GM12878 (cell line): Measurements from ENCODE around the gene OLA1. TPM values are rescaled to one million over a fixed set of nuclear protein-coding genes. Genes with fewer than 3 reads are reported as not detected.

ENCODE experiments used
- ATAC-seq: fragments of 200-7000 bp; cut with Tn5 transposase; 3 replicates; pipeline ENCODE4 v1.9.1; 2020; ENCODE audit warnings: mild to moderate bottlenecking, moderate library complexity
- BruUV-seq: library from RNA; stranded (reverse); fragments of 400-500 nt; replicated peaks from 2 replicates; lab custom pipeline; 2021; lab: Mats Ljungman, UMichigan
- CTCF ChIA-PET: fragments of 300-600 bp; sonication (Branson Sonifier 250); formaldehyde crosslinking; extraction: SDS; loops from one replicate; lab custom pipeline; 2021; ENCODE audit warnings: inconsistent platforms; lab: Yijun Ruan, JAX
- POLR2A ChIA-PET: fragments of 350-600 bp; formaldehyde crosslinking; extraction: SDS; loops from one replicate; lab custom pipeline; 2021; ENCODE audit warnings: inconsistent platforms; lab: Charles Lee
- RAD21 ChIA-PET: fragments of 300-600 bp; sonication (Branson Sonifier 250); formaldehyde crosslinking; loops from one replicate; lab custom pipeline; 2023; ENCODE audit warnings: antibody characterized with exemption; ENCODE audit not compliant: unreplicated experiment; lab: Charles Lee
- SMC1A ChIA-PET: fragments of 300-600 bp; sonication (Branson Sonifier 250); formaldehyde crosslinking; loops from one replicate; lab custom pipeline; 2023; ENCODE audit not compliant: unreplicated experiment, uncharacterized antibody; lab: Charles Lee
- DNase-seq: peaks from one replicate; pipeline ENCODE4 v3.0.0-alpha.2; 2011; ENCODE audit warnings: low read depth, low spot score
- FAIRE-seq: peaks from 3 replicates; lab custom pipeline; 2011; peaks lifted over from hg19 to GRCh38; lab: Jason Lieb, UNC
- H2AFZ ChIP-seq: 2 replicates; pipeline ENCODE4 v1.6.0; 2011; ENCODE audit warnings: low read depth, low read length, control low read depth; ENCODE audit not compliant: control insufficient read depth
- H3K27ac ChIP-seq: 2 replicates; pipeline ENCODE4 v1.5.1; 2011; ENCODE audit warnings: control low read depth; ENCODE audit not compliant: control insufficient read depth, insufficient read depth
- H3K27me3 ChIP-seq, 2 experiments: replicated peaks in 1 of 2; 2 replicates each; pipeline versions ENCODE4 v1.6.0 to v1.6.1; 2011; ENCODE audit warnings: low read length in 1 of 2; ENCODE audit not compliant: control insufficient read depth in 2 of 2, insufficient read depth in 2 of 2
- H3K36me3 ChIP-seq, 2 experiments: 2 replicates each; pipeline ENCODE4 v1.5.1; 2011; ENCODE audit warnings: low read length in 1 of 2; ENCODE audit not compliant: control insufficient read depth in 2 of 2, insufficient read depth in 2 of 2
- H3K4me1 ChIP-seq: 2 replicates; pipeline ENCODE4 v1.6.1; 2011; ENCODE audit warnings: mild to moderate bottlenecking, low read length, moderate library complexity, mixed read lengths; ENCODE audit not compliant: control insufficient read depth, insufficient read depth
- H3K4me2 ChIP-seq: 2 replicates; pipeline ENCODE4 v1.6.0; 2011; ENCODE audit warnings: control low read depth; ENCODE audit not compliant: control insufficient read depth, insufficient read depth
- H3K4me3 ChIP-seq: fragments of 200-600 bp; sonication (generic); 2 replicates; pipeline ENCODE4 v1.5.1; 2016
- H3K79me2 ChIP-seq: 2 replicates; pipeline ENCODE4 v1.6.0; 2011; ENCODE audit warnings: low read length; ENCODE audit not compliant: control insufficient read depth, insufficient read depth
- H3K9ac ChIP-seq: 2 replicates; pipeline ENCODE4 v1.8.0; 2011; ENCODE audit warnings: low read length, control low read depth, mixed read lengths; ENCODE audit not compliant: control insufficient read depth, insufficient read depth
- H3K9me3 ChIP-seq: replicated peaks from 3 replicates; pipeline ENCODE4 v1.5.1; 2011; ENCODE audit warnings: mild to moderate bottlenecking, low read length; ENCODE audit not compliant: control insufficient read depth, insufficient read depth
- H4K20me1 ChIP-seq: 2 replicates; pipeline ENCODE4 v1.6.0; 2011; ENCODE audit not compliant: control insufficient read depth, insufficient read depth
- ASH2L ChIP-seq: fragments of 300-600, 200-600 bp; sonication (generic); IDR thresholded peaks from 2 replicates; pipeline ENCODE4 v1.6.1; 2017; ENCODE audit warnings: low read depth, mild to moderate bottlenecking, borderline replicate concordance
- CEBPB ChIP-seq, 2 experiments: fragments of 150-350 bp in 1 of 2; IDR thresholded peaks; 2 replicates each; pipeline ENCODE4 v1.6.1; 2012 to 2014; ENCODE audit warnings: low read depth in 2 of 2, low read length in 2 of 2, borderline replicate concordance in 1 of 2, inconsistent platforms in 1 of 2
- CREM ChIP-seq: IDR thresholded peaks from 2 replicates; pipeline ENCODE4 v1.6.1; 2014; ENCODE audit warnings: antibody characterized with exemption, low read depth
- ESRRA ChIP-seq: IDR thresholded peaks from 2 replicates; pipeline ENCODE4 v1.6.1; 2012; ENCODE audit warnings: mild to moderate bottlenecking, low read length, improper control_type of control experiment
- ETV6 ChIP-seq, 2 experiments: fragments of 450-650 bp in 1 of 2; IDR thresholded peaks in 1 of 2; conservative IDR thresholded peaks in 1 of 2; 2 replicates each; pipeline ENCODE4 v1.6.1; 2014; ENCODE audit warnings: antibody characterized with exemption in 1 of 2, borderline replicate concordance in 1 of 2, low read depth in 1 of 2, mild to moderate bottlenecking in 1 of 2, moderate library complexity in 1 of 2
- NKRF ChIP-seq: fragments of 450-650 bp; conservative IDR thresholded peaks from 2 replicates; pipeline ENCODE4 v1.6.1; 2017; ENCODE audit warnings: mild to moderate bottlenecking, moderate library complexity
- RAD51 ChIP-seq: fragments of 450-650 bp; IDR thresholded peaks from 2 replicates; pipeline ENCODE4 v1.6.1; 2016; ENCODE audit warnings: moderate library complexity, mild to moderate bottlenecking, inconsistent platforms
- SKIL ChIP-seq: fragments of 450-650 bp; IDR thresholded peaks from 2 replicates; pipeline ENCODE4 v1.6.1; 2017; ENCODE audit warnings: mild to moderate bottlenecking, low read depth, inconsistent platforms; ENCODE audit not compliant: poor library complexity, severe bottlenecking
- SMARCA5 ChIP-seq: fragments of 450-650 bp; IDR thresholded peaks from 2 replicates; pipeline ENCODE4 v1.6.1; 2017; ENCODE audit warnings: mild to moderate bottlenecking
- SUPT20H ChIP-seq: IDR thresholded peaks from 2 replicates; pipeline ENCODE4 v1.6.1; 2011; ENCODE audit warnings: low read depth, mild to moderate bottlenecking, low read length, moderate library complexity, borderline replicate concordance; ENCODE audit not compliant: control insufficient read depth
- TARDBP ChIP-seq: IDR thresholded peaks from 2 replicates; pipeline ENCODE4 v1.6.1; 2016; ENCODE audit warnings: borderline replicate concordance
- ZNF207 ChIP-seq: fragments of 450-650 bp; IDR thresholded peaks from 2 replicates; pipeline ENCODE4 v1.6.1; 2014; ENCODE audit warnings: antibody characterized with exemption, mild to moderate bottlenecking, borderline replicate concordance
- ZNF24 ChIP-seq: fragments of 450-650 bp; IDR thresholded peaks from 2 replicates; pipeline ENCODE4 v1.6.1; 2017; ENCODE audit warnings: antibody characterized with exemption, mild to moderate bottlenecking
- ZNF622 ChIP-seq: fragments of 450-650 bp; IDR thresholded peaks from 2 replicates; pipeline ENCODE4 v1.6.1; 2017; ENCODE audit warnings: mild to moderate bottlenecking, inconsistent platforms
- WGBS: methylation state at CpG from one replicate; pipeline ENCODE4 v1.1.6; 2016; ENCODE audit warnings: low lambda C conversion rate; ENCODE audit not compliant: insufficient replicate concordance, insufficient coverage; ENCODE audit errors: missing lambda C conversion rate; 5-methylcytosine and 5-hydroxymethylcytosine counted together
- in situ Hi-C: fragments of 300-500 bp; cut with MboI; formaldehyde crosslinking; loops from 9 replicates; pipeline ENCODE4 v1.14.3; 2018; ENCODE audit warnings: mixed read lengths
- intact Hi-C: fragments of 100-400 bp; cut with micrococcal nuclease; formaldehyde crosslinking; loops from one replicate; pipeline ENCODE4 v1.14.2; 2022; ENCODE audit not compliant: unreplicated experiment
- polyA plus RNA-seq, 11 experiments: library from polyadenylated mRNA; depleted of rRNA in 4 of 11; unstranded in 6 of 11; stranded (reverse) in 5 of 11; fragments of >200 nt; fragmentation: Nextera tagmentation in 4 of 11; fragmentation: Illumina TruSeq in 1 of 11; extraction: Ambion mirVana in 4 of 11; extraction: Trizol in 1 of 11; gene quantifications; 1 replicate in 1 of 11; 2 replicates in 10 of 11; pipeline versions ENCODE4 v1.2.1 to v1.2.3, GENCODE V29; 2011 to 2016; ENCODE audit warnings: inconsistent platforms in 2 of 11, missing spikeins in 2 of 11, low read depth in 1 of 11
- total RNA-seq, 4 experiments: library from RNA; depleted of rRNA in 3 of 4; stranded (reverse); fragments of >200 nt in 3 of 4; fragmentation: Illumina TruSeq in 1 of 4; extraction: Trizol in 1 of 4; gene quantifications; 2 replicates each; pipeline versions ENCODE4 v1.2.1 to v1.2.3, GENCODE V29; 2013 to 2021

Gene OLA1
- total and polyA plus RNA-seq, 10 of the 15 experiments (the other 5 are each of a cell fraction or from before 2014, with no cell fraction given) = 107 to 238 (median 142) TPM

- ChIA-PET POLR2A (no interaction called here), SMC1A (interaction anchor here (1.0 to 1.9 kb wide), 3 partner anchors 8 to 32 kb away, joined by 3 to 6 read pairs (median 3); no protein-coding TSS in a partner anchor), CTCF (no interaction called here), RAD21 (no interaction called here)
- Histone ChIP-seq H3K4me1 (peaks cover 8% of the 10 kb centered on the region; the same call in 1 of the 2 replicates), H3K4me3 (no peak overlapping the region), H4K20me1 (no peaks in the 10 kb centered on the region), H3K9me3 (no peaks in the 10 kb centered on the region), H3K4me2 (no peak overlapping the region), H3K79me2 (peaks cover 5% of the 10 kb centered on the region), H3K36me3 (peaks cover 0 to 2% of the 10 kb centered on the region in 2 experiments; a peak in 2 of 4 replicates), H3K27me3 (no peaks in the 10 kb centered on the region), H3K9ac (no peak overlapping the region), H2AFZ (no peak overlapping the region), H3K27ac (no peak overlapping the region)
- TF ChIP-seq TARDBP (no peak), RAD51 (no peak), CEBPB (IDR thresholded peaks at IDR 0.05; ENCODE audit: borderline replicate concordance in 1 of 2, low read depth in 2 of 2, low read length in 2 of 2) (no peak), ZNF622 (no peak), ZNF24 (no peak), ESRRA (no peak), SMARCA5 (no peak), SUPT20H (no peak), SKIL (no peak), ASH2L (no peak), NKRF (no peak), ZNF207 (no peak), CREM (no peak), ETV6 (conservative IDR thresholded peaks at IDR 0.05 in 1 of 2, IDR thresholded peaks at IDR 0.05 in 1 of 2; ENCODE audit: borderline replicate concordance in 1 of 2, low read depth in 1 of 2) (no peak)
- DNase-seq (no peak), FAIRE-seq (no peak), ATAC-seq (no peak)
- in situ Hi-C loops (no loop called here), intact Hi-C loops (no loop called here)
- no TSS peak for BruUV-seq
- 100% methylated on average over 1 of the region's 1 CpG for WGBS
Measured at GRCh38 chr2:174183076-174183475, 65.3 kb downstream of the OLA1 start.
